HEK293T (cell line): ENCODE measurements around the gene CCNDBP1.
A peak's percentile ranks its signal among the peaks of the same experiment; 100 is the strongest.
"Not testable (repeated sequence)": the region's sequence is repeated elsewhere in the genome, so short reads cannot be mapped to it uniquely, and the experiment has no call there.

Source experiments
- CTCF ChIA-PET: fragments of 350-600 bp; formaldehyde crosslinking; extraction: SDS; loops from one replicate; lab custom pipeline; 2021; ENCODE audit warnings: antibody characterized with exemption, inconsistent platforms; lab: Yijun Ruan, JAX
- POLR2A ChIA-PET: fragments of 350-600 bp; formaldehyde crosslinking; extraction: SDS; loops from one replicate; lab custom pipeline; 2020; ENCODE audit warnings: antibody characterized with exemption, inconsistent platforms; lab: Yijun Ruan, JAX
- DNase-seq: peaks from one replicate; pipeline ENCODE4 v3.0.0; 2012; ENCODE audit warnings: mixed read lengths; ENCODE audit errors: extremely low spot score
- ARNT ChIP-seq: fragments of 450-650 bp; IDR thresholded peaks from 2 replicates; pipeline ENCODE4 v1.6.1; 2017; ENCODE audit warnings: mild to moderate bottlenecking
- BHLHE40 ChIP-seq: fragments of 450-650 bp; IDR thresholded peaks from 2 replicates; pipeline ENCODE4 v1.6.1; 2016; ENCODE audit warnings: mild to moderate bottlenecking, moderate library complexity, borderline replicate concordance
- CTBP1 ChIP-seq: fragments of 450-650 bp; IDR thresholded peaks from 2 replicates; pipeline ENCODE4 v1.6.1; 2016; ENCODE audit warnings: borderline replicate concordance
- ELF4 ChIP-seq: fragments of 450-650 bp; IDR thresholded peaks from 2 replicates; pipeline ENCODE4 v1.6.1; 2017; ENCODE audit warnings: antibody characterized with exemption
- FOXA1 ChIP-seq: fragments of 450-650 bp; IDR thresholded peaks from 2 replicates; pipeline ENCODE4 v1.6.1; 2016; ENCODE audit warnings: mild to moderate bottlenecking
- FOXK2 ChIP-seq: fragments of 450-650 bp; IDR thresholded peaks from 2 replicates; pipeline ENCODE4 v1.6.1; 2016; ENCODE audit warnings: mild to moderate bottlenecking
- FOXM1 ChIP-seq: fragments of 450-650 bp; IDR thresholded peaks from 2 replicates; pipeline ENCODE4 v1.6.1; 2017; ENCODE audit warnings: mild to moderate bottlenecking, borderline replicate concordance
- HDGF ChIP-seq: fragments of 450-650 bp; IDR thresholded peaks from 2 replicates; pipeline ENCODE4 v1.6.1; 2017; ENCODE audit warnings: antibody characterized with exemption, borderline replicate concordance
- L3MBTL2 ChIP-seq: fragments of 450-650 bp; conservative IDR thresholded peaks from 2 replicates; pipeline ENCODE4 v1.6.1; 2016; ENCODE audit warnings: mild to moderate bottlenecking
- LEF1 ChIP-seq: fragments of 450-650 bp; IDR thresholded peaks from 2 replicates; pipeline ENCODE4 v1.6.1; 2017; ENCODE audit warnings: mild to moderate bottlenecking, borderline replicate concordance
- NFRKB ChIP-seq: fragments of 450-650 bp; IDR thresholded peaks from 2 replicates; pipeline ENCODE4 v1.6.1; 2016; ENCODE audit warnings: mild to moderate bottlenecking, moderate library complexity
- SP1 ChIP-seq: fragments of 450-650 bp; IDR thresholded peaks from 2 replicates; pipeline ENCODE4 v1.6.1; 2017
- SUZ12 ChIP-seq: fragments of 450-650 bp; IDR thresholded peaks from 2 replicates; pipeline ENCODE4 v1.6.1; 2016; ENCODE audit warnings: mild to moderate bottlenecking
- TARDBP ChIP-seq: fragments of 450-650 bp; IDR thresholded peaks from 2 replicates; pipeline ENCODE4 v1.6.1; 2016
- ZNF384 ChIP-seq: fragments of 450-650 bp; IDR thresholded peaks from 2 replicates; pipeline ENCODE4 v1.6.1; 2016
- TF ChIP-seq, protein P1 (sequence below): fragments of 450-650 bp; IDR thresholded peaks from 2 replicates; pipeline ENCODE4 v1.6.1; 2016

Gene CCNDBP1

DNA sequence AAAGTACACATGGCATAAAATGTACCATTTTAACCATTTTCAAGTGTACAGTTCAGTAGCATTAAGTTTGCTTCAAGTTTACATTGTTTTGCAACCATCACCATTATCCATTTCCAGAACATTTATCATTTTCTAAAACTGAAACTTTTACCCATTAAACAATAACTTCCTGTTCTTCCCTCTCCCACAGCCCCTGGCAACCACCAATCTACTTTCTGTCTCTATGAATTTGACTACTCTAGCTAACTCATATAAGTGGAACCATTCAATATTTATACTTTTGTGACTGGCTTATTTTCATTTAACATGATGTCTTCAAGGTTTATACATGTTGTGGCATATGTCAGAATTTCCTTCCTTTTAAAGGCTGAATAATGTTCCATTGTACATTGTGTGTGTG lies 31.9 kb upstream of the CCNDBP1 start:
- CTCF ChIA-PET, result no interaction called here
- POLR2A ChIA-PET, result no interaction called here
- no peak for TF ChIP-seq ELF4
- DNase-seq, result no peak

DNA sequence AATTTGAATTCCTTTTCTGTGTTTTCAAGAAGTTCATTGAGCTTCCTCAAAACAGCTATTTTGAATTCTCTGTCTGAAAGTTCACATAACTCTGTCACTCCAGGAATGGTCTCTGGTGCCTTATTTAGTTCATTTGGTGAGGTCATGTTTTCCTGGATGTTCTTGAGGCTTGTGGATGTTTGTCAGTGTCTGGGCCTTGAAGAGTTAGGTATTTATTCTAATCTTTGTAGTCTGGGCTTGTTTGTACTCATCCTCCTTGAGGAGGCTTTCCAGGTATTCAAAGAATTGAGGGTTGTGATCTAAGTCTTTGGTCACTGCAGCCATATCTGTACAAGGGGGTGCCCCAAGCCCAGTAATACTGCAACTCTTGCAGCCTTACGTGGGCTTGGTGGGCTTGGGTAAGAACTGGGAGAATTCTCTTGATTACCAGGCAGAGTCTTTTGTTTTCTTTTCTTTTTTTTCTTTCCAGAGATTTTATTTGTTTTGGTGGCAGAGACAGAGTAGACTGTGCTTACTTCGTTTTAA lies 19.3 kb upstream of the CCNDBP1 start:
- CTCF ChIA-PET, result interaction anchor here (0.6 kb wide), 1 partner anchor 9 kb away, joined by 5 read pairs; no protein-coding TSS in a partner anchor
- no peak for DNase-seq
- POLR2A ChIA-PET, result no interaction called here
- no peak for TF ChIP-seq ELF4

DNA sequence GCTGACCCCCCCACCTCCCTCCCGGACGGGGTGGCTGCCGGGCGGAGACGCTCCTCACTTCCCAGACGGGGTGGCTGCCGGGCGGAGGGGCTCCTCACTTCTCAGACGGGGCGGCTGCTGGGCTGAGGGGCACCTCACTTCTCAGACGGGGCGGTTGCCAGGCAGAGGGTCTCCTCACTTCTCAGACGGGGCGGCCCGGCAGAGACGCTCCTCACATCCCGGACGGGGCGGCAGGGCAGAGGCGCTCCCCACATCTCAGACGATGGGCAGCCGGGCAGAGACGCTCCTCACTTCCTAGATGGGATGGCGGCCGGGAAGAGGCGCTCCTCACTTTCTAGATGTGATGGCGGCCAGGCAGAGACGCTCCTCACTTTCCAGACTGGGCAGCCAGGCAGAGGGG lies 17.9 kb upstream of the CCNDBP1 start:
- DNase-seq, CTCF ChIA-PET, POLR2A ChIA-PET: not testable (repeated sequence)

DNA sequence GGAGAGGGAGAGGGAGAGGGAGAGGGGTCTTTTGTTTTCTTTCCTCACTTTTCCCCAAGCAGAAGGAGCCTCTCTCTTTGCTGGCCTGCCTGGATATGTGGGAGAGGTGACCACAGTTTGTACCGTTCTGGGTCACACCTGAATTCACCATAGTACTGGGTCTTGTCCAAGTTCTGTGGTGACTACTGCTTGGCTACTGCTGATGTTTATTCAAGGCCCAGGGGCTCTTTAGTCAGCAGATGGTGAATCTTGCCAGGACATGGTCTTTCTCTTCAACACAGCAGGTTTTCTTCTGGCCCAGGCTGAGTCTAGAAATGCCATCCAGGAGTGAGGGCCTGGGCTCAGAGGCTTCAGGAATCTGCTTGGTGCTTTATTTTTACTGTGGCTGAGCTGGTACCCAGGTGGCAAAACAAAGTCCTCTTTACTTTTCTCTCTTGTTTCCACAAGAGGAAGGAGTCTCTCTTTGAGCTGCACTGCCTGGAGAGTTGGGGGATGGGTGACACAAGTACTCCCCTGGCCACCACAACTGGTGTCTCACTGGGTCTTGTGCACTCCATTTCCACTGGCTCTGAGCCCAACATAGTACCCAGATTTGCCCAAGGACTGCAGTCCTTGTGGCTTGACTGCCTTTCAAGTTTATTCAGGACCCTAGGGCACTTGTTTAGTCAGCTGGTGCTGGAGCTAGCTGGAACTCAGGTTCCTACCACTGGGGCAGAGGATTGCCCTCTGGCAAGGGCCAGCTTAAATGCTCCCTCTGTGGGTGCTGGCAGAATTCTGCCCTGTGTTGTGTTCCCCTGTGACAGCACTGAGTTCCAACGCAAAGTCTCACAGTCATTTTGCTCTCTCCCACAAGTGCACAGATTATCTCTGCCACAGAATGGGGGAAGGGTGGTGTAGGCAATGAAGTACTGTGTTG lies 16.8 kb upstream of the CCNDBP1 start:
- ChIA-PET POLR2A (interaction anchor here (0.9 kb wide), 1 partner anchor 19 kb away, joined by 3 read pairs; no protein-coding TSS in a partner anchor), CTCF (no interaction called here)
- TF ChIP-seq CTBP1, result no peak
- TF ChIP-seq ARNT, result no peak
- no peak for DNase-seq

DNA sequence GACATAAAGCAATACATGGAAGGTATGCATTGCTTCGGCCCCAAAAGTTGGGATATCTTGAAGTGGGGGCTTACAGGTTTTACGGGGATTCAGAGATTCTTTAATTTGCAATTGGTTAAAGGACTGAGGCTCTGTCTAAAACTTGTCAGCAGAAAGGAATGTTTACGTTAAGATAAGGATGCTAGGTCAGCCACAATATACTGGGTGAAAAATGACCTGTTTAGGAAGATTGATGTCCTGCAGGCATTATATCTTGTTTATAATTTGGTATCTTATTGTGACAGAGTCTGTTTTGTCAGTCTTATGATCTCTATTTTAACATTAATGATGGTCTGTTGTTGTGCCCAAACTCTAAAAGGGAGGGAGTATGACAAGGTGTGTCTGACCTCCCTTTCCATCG lies 15.3 kb upstream of the CCNDBP1 start:
- no peak for TF ChIP-seq ELF4
- TF ChIP-seq, protein P1, sequence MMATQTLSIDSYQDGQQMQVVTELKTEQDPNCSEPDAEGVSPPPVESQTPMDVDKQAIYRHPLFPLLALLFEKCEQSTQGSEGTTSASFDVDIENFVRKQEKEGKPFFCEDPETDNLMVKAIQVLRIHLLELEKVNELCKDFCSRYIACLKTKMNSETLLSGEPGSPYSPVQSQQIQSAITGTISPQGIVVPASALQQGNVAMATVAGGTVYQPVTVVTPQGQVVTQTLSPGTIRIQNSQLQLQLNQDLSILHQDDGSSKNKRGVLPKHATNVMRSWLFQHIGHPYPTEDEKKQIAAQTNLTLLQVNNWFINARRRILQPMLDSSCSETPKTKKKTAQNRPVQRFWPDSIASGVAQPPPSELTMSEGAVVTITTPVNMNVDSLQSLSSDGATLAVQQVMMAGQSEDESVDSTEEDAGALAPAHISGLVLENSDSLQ, result peak; percentile 38; the same call in 1 of the 2 replicates
- ChIA-PET CTCF (no interaction called here), POLR2A (no interaction called here)
- DNase-seq, result no peak

DNA sequence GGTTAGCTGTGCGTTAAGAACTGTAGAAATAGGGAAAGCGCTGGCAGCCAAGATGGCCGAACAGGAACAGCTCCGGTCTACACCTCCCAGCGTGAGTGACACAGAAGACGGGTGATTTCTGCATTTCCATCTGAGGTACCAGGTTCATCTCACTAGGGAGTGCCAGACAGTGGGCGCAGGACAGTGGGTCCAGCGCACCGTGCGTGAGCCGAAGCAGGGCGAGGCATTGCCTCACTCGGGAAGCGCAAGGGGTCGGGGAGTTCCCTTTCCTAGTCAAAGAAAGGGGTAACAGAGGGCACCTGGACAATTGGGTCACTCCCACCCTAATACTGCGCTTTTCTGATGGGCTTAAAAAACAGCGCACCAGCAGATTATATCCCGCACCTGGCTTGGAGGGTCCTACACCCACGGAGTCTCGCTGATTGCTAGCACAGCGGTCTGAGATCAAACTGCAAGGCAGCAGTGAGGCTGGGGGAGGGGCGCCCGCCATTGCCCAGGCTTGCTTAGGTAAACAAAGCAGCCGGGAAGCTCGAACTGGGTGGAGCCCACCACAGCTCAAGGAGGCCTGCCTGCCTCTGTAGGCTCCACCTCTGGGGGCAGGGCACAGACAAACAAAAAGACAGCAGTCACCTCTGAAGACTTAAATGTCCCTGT lies 9.4 kb upstream of the CCNDBP1 start:
- CTCF ChIA-PET, result interaction anchor here (0.6 kb wide), 1 partner anchor 10 kb away, joined by 5 read pairs; no protein-coding TSS in a partner anchor
- POLR2A ChIA-PET, result not testable (repeated sequence)

DNA sequence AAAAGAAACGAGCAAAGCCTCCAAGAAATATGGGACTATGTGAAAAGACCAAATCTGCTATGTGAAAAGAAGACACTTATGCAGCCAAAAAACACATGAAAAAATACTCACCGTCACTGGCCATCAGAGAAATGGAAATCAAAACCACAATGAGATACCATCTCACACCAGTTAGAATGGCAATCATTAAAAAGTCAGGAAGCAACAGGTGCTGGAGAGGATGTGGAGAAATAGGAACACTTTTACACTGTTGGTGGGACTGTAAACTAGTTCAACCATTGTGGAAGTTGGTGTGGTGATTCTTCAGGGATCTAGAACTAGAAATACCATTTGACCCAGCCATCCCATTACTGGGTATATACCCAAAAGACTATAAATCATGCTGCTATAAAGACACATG lies 8.1 kb upstream of the CCNDBP1 start:
- DNase-seq, POLR2A ChIA-PET, CTCF ChIA-PET: not testable (repeated sequence)

More for the DNA sequence above, 9.4 kb upstream of the CCNDBP1 start:
- DNase-seq, result not testable (repeated sequence)

DNA sequence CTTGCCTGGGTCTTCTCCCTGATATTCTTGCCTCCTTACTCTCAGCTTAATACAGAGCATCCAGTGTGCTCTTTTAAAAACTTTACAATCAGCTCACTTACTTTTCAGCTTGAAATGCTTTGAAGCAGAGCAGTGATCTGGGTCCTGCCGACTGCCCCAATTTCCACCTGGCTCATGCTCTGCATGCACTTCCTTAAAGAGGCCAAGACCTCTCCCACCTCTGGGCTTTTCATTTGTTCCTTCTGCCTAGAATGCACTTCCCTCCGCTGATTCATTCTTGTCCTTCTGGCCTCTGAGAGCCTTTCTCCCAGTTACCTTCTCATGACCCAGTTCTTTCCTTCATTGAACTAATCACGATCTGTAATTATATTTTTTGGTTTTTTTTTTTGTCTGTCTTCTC lies 1.9 kb upstream of the CCNDBP1 start:
- ChIA-PET POLR2A (interaction anchor here (0.5 kb wide), 1 partner anchor 473 kb away, joined by 3 read pairs; no protein-coding TSS in a partner anchor), CTCF (interaction anchor here (1.2 kb wide), 1 partner anchor 21 kb away, joined by 3 read pairs; no protein-coding TSS in a partner anchor)
- no peak for TF ChIP-seq SP1
- TF ChIP-seq HDGF, result no peak
- no peak for TF ChIP-seq FOXK2
- no peak for DNase-seq

DNA sequence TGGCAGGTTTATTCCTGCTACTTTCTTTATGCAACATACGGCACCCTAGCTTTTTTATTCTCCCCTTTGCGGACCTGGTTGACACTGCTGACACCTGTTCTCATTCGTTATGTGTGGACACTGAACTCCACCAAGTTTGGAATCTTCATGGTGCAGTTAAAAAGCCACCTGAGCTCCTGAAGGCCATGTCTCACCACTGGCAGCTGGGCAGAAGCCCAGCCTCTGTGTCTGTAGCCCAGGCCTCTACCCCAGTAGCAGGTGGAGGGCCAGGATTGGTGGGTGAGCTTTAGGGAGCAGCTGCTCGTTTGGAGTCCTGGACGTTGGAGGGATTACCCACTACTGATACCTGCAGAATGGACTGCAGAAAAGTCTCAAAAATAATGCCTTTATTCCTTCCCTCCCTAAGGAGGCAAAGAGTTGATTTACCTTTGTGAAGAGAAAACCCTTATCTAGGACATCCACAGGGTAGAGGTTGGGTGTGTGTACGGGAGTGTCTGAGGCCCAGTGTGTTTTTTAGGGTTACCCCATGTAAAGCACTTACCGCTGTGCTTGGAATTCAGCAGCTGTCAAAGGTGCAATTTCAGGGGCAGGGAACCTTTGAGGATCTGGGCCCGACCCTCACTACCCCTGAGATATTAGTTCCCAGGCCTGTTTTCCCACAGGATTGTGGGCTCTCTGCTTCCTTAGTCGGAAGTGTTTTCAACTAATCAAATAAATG lies 637 bp upstream of the CCNDBP1 start:
- TF ChIP-seq NFRKB (no peak), HDGF (no peak), ELF4 (no peak), CTBP1 (no peak), BHLHE40 (no peak), FOXK2 (no peak), FOXA1 (no peak), TARDBP (no peak), SP1 (no peak), SUZ12 (no peak), LEF1 (no peak), ARNT (no peak), ZNF384 (no peak), FOXM1 (no peak), L3MBTL2 (no peak)
- TF ChIP-seq, protein P1, result no peak
- ChIA-PET CTCF (interaction anchor here (1.6 kb wide), 1 partner anchor 10 kb away, joined by 7 read pairs; no protein-coding TSS in a partner anchor), POLR2A (no interaction called here)

More for the DNA sequence above, 637 bp upstream of the CCNDBP1 start:
- DNase-seq, result no peak
